Progenitor cell of endocrine pancreas (in vitro differentiated cells): ENCODE measurements around the gene EVA1B. TPM values are rescaled to one million over a fixed set of nuclear protein-coding genes. Genes with fewer than 3 reads are reported as not detected.

Experiments
- DNase-seq: peaks from one replicate; pipeline ENCODE4 v3.0.0; 2021; ENCODE audit warnings: low spot score; ENCODE audit not compliant: unreplicated experiment
- H3K27ac Mint-ChIP-seq: 2 replicates; pipeline ENCODE4 v1.8.0; 2021; ENCODE audit warnings: mild to moderate bottlenecking, moderate library complexity, mixed read lengths
- H3K27me3 Mint-ChIP-seq: 2 replicates; pipeline ENCODE4 v1.8.0; 2021; ENCODE audit warnings: mixed read lengths
- H3K36me3 Mint-ChIP-seq: 2 replicates; pipeline ENCODE4 v1.8.0; 2022; ENCODE audit warnings: mixed read lengths; ENCODE audit not compliant: insufficient read depth
- H3K4me1 Mint-ChIP-seq: 2 replicates; pipeline ENCODE4 v1.8.0; 2021; ENCODE audit warnings: low read depth, mixed read lengths
- H3K4me3 Mint-ChIP-seq: 2 replicates; pipeline ENCODE4 v1.8.0; 2021; ENCODE audit warnings: low read depth, mild to moderate bottlenecking, moderate library complexity, mixed read lengths
- H3K9me3 Mint-ChIP-seq: 2 replicates; pipeline ENCODE4 v1.8.0; 2021; ENCODE audit warnings: low read depth, mixed read lengths
- CTCF ChIP-seq: fragments of 200-600 bp; sonication (generic); IDR thresholded peaks from one replicate; pipeline ENCODE4 v1.5.0; 2021; ENCODE audit warnings: antibody characterized with exemption, mild to moderate bottlenecking; ENCODE audit not compliant: unreplicated experiment
- total RNA-seq: library from RNA; stranded (reverse); gene quantifications from 2 replicates; pipeline ENCODE4 v1.2.1, GENCODE V29; 2021

Gene EVA1B
- total RNA-seq, 1 donor from 2014 or later, result 11.8 TPM

GRCh38 chr1:36286802-36287201, 36.6 kb downstream of the EVA1B start:
- Mint-ChIP-seq H3K36me3 (peaks cover 32% of the 10 kb centered on the region), H3K27me3 (no peaks in the 10 kb centered on the region), H3K27ac (peak overlapping the region; percentile 69), H3K4me3 (no peak overlapping the region), H3K4me1 (peaks cover 4% of the 10 kb centered on the region), H3K9me3 (no peaks in the 10 kb centered on the region)
- TF ChIP-seq CTCF, result no peak
- DNase-seq, result no peak

GRCh38 chr1:36285443-36286101, 37.9 kb downstream of the EVA1B start:
- peak; percentile 80 for TF ChIP-seq CTCF
- Mint-ChIP-seq H3K4me1 (peaks cover 3% of the 10 kb centered on the region), H3K9me3 (no peaks in the 10 kb centered on the region), H3K4me3 (no peak overlapping the region), H3K27me3 (no peaks in the 10 kb centered on the region), H3K36me3 (peaks cover 25% of the 10 kb centered on the region), H3K27ac (peak overlapping the region; percentile 78)
- no peak for DNase-seq

- Mint-ChIP-seq H3K4me1 (peaks cover 2% of the 10 kb centered on the region), H3K27ac (no peak overlapping the region), H3K9me3 (no peaks in the 10 kb centered on the region), H3K4me3 (no peak overlapping the region), H3K36me3 (peaks cover 20% of the 10 kb centered on the region), H3K27me3 (no peaks in the 10 kb centered on the region)
- no peak for TF ChIP-seq CTCF
- DNase-seq, result no peak
These were observed 38.9 kb downstream of the EVA1B start for GRCh38 chr1:36284517-36284916.

- DNase-seq, result no peak
- H3K4me3 Mint-ChIP-seq, result no peak overlapping the region
- no peak for TF ChIP-seq CTCF
- peaks cover 2% of the 10 kb centered on the region for H3K4me1 Mint-ChIP-seq
- H3K9me3 Mint-ChIP-seq, result no peaks in the 10 kb centered on the region
- H3K36me3 Mint-ChIP-seq, result peaks cover 18% of the 10 kb centered on the region
- H3K27me3 Mint-ChIP-seq, result no peaks in the 10 kb centered on the region
- H3K27ac Mint-ChIP-seq, result no peak overlapping the region
These were observed 39.4 kb downstream of the EVA1B start for GRCh38 chr1:36284061-36284460.

GRCh38 chr1:36279789-36280296, 43.6 kb downstream of the EVA1B start:
- peaks cover 2% of the 10 kb centered on the region for H3K4me1 Mint-ChIP-seq
- no peak for DNase-seq
- TF ChIP-seq CTCF, result no peak
- H3K4me3 Mint-ChIP-seq, result no peak overlapping the region
- no peaks in the 10 kb centered on the region for H3K9me3 Mint-ChIP-seq
- no peaks in the 10 kb centered on the region for H3K27me3 Mint-ChIP-seq
- no peak overlapping the region for H3K27ac Mint-ChIP-seq
- H3K36me3 Mint-ChIP-seq, result peaks cover 9% of the 10 kb centered on the region
